NCI-H69 (cell line): ENCODE data around the gene EIF5AL1.
"Not testable (repeated sequence)": the region's sequence is repeated elsewhere in the genome, so short reads cannot be mapped to it uniquely, and the experiment has no call there.

Experiments used
- DNase-seq: peaks from one replicate; lab custom pipeline; 2025; lab: John Stamatoyannopoulos, UW

EIF5AL1 gene

DNA sequence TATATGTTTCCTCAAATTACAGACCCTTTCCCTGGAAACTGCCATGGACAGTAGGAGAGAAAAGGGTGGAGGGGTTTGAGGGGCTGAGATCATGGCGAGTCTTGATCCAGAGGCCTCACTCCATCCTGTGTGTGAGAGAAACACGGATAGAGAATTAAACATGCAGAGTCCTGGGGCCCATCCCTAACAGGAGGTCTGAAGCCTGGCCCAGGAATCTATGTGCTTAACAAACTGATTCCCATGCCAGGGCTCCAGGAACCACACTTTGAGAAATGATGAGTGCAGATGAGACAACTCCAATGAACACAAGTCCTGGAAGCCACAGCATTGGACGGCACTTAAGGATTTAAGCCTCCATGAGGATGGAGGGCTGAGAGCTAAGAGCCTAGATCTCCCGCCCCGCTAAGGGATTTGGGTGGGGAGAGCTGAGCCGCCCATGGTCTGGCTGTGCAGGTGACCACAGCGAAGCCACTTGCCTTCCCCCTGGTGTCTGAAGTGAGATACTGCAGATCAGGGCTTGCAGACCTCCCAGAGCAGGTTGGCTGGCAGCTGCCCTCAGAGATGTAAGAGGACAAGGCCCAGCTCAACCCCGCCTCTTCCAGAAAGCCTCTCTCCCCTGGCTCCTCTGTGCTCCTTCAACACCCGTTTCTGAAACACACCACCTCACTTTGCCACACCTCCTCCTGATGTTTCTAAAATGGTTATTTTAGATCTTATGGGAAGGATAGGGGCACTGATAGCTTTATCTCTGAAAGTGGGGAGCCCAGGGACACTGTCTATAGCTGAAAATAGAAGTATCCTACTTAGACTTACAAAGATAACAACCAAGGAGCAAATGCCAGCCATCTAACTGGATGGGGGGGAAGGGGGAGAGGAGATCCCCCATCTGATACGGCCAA lies 24.8 kb upstream of the EIF5AL1 start:
- DNase-seq: peak; percentile 61

DNA sequence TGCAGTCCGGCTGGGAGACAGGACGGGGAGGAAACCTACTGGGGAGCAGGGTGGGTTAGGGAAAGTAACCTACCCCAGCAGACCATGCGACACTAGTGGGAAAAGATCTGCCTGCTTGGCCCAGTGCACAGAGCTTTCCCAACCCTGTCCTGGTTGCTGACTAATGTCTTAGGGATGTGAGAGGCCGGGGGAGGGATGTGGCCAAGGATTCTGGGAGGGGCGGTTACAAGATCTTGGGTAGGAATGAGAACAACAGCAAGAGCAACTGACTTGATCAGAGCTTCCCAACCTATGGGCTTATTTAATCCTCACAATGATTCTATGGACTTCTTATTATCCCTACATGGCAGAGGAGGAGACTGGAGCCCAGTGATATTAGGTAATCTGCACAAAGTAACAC lies 24.0 kb upstream of the EIF5AL1 start:
- no peak for DNase-seq

DNA sequence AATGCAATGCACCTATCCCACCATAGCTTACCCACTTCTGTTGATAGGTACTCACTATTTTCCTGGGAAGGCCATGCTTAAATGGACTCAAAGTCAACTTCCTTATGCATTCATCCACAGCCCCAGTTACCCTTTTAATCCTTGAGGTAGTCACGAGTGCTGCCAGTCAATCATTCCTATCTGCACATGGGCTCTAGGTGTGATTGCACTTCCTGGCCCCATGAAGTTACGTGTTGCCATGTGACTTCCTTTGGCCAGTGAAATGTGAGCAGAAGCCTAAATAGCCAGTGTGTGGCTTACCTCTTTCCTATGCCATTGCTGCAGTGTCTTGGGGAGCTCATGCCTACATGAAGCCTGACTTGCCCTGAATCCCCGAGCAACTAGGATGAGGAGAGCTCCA lies 23.5 kb upstream of the EIF5AL1 start:
- DNase-seq: no peak

DNA sequence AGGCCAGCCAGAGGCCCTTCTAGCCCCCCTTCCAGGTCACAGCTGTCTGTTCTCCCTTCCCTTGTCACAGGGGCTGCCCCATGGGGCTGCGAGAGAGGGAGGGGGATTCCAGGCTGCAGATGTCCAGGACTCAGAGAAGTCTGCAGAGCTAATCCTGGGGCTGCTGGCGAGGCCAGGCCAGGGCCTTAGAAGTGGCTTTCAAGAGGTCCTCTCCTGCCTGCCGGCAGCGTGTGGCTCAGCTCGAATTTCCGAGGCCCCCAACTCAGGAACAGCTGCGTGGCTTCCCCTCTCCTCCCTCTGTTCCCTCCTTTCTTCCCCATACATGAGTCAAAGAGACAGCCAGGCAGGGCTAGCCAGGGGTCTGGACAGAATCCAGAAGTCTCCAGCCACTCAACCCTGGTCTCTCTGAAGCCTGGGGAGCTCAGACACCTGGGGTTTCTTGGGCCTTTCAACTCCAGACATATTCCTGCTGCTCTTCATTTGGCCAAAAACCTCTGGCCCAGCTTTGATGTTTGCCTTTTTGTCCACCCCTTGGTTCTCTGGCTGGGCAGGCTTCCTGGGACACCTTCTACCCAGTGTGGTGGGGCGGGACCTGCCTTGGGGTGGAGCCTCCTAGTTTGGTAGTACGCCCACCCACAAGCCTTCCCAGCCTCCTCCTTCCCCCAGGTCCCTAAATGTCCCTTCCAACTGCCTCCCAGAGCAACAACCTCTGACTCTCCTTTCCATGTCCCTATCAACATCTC lies 21.8 kb upstream of the EIF5AL1 start:
- no peak for DNase-seq

DNA sequence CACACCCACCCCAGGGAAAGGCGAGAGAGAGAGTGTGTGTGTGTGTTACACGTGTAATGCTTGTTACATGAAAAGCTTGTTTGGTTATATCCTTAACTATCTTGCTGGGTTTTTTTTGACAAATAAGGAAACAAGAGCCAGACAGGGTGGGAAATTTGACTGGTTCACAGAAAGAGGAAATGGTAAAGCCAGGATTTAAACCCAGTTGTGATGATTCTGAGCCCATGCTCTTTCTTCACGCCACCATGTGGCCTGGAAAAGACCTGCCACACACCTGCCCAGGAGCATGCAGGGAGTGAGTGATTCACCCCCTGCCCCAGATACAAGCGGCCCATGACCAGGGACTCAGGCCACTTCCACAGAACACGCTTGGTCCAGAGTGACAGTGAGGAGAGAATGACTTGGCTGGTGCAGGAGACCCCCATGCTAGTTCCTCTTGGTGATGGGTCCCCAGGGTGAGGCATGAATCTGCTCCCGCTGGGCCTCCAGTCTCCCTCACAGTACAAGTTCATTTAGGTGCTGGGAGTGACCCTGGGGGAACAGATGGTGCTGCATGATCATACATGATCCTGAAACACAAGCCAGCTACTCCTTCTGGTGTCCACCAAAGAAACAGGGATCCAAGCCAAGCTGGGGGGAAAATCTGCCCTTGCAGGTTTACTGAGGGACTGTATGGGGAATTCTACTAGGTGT lies 21.0 kb upstream of the EIF5AL1 start:
- DNase-seq: no peak

DNA sequence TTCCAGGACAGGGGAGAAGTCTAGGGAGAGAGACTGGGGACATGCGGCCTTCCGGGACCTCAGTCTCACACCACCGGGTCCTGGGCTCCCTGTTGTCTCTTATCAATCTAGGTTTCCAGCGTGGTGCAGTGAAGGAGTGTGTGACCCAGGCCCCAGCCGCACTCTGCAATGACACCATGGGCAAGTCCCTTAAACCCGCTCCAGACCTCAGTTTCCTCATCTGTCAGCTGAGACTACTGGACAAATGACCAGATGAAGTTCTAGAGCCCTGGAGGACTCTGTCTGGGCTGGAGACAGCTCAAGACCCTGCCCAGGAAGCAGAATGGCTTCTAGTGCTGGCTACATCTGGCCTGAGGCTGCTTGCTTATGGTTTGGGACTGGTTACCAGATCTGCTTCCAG lies 20.1 kb upstream of the EIF5AL1 start:
- no peak for DNase-seq

DNA sequence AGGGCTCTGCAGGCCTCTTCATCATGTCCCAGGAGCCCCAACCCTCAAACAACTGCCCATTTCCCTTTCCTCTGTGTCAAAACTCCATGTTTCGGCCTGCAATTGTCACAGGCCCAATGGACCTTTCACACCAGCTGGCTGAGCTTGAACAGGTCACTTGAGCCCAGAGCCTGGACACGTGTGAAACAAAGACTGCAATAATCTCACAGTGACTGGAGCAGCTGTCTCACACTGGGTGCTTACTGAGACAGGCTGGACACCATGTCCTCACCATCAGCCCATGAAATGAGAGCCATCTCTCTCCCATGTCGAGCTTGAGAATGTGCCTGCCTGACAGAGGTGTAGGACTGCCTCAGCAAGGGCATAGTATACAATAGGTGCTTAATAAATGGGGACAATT lies 19.5 kb upstream of the EIF5AL1 start:
- no peak for DNase-seq

DNA sequence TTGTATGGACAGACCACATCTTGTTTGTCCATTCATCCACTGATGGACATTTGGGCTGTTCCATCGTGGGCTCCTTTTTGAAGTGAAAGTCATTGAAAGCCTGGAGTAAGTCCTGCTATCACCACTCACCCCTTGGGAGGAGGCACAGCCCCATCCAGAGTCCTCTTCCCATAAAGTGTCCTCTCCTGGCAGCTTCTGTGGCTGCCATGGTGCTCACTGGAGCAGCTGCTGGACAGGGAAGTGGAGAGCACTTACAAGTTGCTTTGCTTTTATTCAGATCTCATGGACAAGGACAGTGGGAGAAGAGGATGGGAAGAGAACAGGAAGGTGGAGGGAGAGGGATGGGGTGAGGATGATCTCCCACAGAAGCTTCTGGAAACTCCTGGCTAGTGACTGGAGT lies 18.5 kb upstream of the EIF5AL1 start:
- DNase-seq: no peak

DNA sequence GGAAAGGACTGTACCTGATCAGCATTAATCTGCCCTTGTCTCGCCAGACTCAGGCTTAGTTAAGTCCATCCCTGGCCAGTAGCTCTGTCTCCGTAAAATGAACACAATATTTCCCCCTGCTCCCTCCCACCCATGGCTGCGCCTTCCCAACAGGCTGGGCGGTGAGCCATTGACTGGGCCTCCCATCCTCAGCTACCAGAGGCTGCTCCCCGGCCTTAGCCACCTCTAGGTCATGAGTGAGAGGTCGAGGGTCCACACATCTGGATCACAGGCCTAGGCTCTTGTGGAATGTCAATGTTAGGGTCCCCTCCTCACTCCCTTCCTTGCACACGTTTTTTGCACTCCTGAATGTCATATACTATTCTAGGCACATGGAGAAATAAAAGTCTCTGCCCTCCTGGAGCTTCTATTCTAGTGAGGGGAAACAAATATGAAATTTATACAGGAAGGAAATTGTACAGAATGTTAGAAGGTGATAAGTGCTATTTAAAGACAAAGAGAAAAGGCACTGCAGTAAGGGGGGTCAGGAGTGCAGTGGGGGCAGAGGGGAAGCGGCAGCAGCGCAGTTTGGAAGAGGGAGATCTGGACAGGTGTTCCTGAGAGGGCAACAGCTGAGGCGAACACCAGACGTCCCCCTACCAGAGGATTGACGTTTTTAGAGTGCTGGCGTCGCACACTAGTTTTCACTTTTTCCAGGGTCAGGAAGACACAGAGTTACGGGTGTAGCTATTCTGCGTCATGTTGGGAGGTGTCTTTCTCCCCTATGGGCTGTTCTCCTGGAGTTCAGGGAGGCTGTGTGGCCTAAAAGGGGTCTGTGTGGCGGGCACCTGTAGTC lies 17.2 kb upstream of the EIF5AL1 start:
- DNase-seq: no peak

DNA sequence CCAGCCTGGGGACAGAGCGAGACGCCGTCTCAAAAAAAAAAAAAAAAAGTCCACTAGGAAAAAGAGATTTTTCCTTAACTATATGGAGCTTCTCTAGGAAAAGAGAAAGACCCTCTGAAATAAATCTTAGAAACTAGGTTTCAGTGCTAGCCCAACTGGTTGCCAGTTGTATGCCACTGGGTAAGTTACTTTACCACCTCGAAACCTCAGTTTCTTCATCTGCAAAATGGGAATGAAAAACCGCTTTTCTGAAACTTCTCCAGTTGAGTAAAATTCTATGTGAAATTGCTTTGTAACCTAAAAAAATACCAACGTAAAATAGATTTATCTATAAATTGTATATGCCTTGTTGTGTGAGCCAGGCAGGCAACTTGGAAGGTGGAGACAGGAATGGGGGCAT lies 16.5 kb upstream of the EIF5AL1 start:
- DNase-seq: no peak

DNA sequence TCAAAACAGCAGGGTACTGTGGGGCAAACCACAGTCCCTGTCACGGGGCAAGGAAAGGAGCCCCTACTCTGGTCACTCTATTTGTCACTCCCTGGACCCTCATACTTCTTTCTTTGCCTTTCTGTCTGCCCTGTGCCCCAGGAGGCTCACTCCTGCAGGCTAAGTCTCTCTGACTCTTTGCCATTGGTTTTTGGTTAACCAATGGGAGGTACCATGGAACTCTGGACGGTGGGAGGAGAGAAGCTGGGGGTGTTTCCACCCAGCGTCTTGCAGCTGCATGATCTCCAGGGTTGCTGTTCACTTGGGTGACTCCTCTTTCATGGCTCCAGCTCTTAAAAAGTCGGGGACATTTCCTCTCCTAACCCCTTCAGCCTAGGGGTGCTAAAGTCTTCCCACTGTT lies 15.4 kb upstream of the EIF5AL1 start:
- no peak for DNase-seq

DNA sequence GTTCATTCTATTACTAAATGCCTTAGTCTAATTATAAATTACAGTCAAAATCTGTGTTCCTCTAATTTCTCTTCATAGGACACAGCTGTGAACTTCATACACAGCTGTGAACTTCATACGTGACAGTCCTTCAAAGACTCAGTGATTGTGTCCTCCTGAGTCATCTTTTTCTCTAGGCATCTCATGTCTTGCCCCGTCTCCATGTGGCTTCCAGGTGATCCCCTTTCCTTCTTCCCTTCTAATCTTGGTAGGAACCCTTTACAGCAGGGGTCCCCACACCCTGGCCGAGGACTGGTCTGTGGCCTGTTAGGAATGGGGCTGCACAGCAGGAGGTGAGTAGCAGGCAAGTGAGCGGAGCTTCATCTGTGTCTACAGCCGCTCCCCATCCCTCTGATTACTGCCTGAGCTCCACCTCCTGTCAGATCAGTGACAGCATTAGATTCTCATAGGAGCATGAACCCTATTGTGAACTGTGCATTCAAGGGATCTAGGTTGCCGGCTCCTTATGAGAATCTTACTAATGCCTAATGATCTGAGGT lies 14.0 kb upstream of the EIF5AL1 start:
- no peak for DNase-seq

DNA sequence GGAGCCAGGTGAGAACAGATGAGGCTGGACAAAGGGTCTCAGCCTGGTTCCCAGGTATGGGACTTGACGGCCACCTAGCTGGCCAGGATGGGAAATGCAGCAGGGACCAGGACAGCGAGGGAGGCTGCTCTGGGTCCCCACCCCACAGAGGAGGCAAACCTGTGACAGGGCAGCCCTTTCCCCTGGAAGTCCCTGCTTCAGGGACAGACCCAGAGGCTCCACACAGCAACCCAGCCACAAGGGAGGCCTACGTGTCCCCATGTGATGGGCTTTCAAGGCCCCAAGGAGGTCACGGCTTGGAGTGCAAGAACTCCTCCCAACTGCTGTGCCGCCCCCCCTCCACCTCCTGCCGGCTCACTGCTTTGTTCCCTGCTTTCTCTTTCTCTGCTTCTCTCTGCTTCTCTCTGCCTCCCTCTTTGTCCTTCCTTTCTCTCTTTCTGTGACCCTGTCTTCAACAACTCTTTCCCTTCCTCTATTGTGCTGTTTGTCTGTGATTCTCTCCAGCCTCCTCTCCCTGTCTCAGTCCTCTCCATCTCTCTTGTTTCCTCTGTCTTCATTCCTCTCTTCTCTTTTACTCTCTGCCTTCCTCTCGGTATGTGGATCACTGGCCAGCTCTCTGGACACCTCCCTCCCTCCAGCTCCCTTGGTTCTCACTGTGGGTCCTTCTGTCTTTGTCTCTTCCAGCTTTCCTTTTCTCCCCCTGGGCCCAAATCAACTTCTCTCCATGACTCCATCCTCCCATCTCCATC lies 9.6 kb upstream of the EIF5AL1 start:
- peak; percentile 55 for DNase-seq

DNA sequence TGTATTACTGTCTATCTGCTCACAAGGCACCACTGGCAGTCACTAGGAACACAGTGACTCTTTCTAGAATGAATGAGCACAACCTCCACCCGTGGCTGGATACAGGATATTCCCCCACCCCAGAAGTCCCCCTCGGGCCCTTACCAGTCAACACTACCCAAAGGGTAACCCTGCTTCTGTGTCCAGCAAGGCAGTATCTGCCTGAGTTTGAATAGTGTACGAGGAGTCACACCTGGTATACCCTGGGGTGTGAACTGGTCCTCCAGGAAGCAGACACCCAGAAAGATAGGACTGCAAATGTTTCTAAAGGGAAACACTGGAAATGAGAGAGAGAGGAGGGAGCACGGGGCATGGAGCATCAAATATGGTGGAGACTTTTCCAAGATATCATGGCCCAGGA lies 8.5 kb upstream of the EIF5AL1 start:
- not testable (repeated sequence) for DNase-seq

DNA sequence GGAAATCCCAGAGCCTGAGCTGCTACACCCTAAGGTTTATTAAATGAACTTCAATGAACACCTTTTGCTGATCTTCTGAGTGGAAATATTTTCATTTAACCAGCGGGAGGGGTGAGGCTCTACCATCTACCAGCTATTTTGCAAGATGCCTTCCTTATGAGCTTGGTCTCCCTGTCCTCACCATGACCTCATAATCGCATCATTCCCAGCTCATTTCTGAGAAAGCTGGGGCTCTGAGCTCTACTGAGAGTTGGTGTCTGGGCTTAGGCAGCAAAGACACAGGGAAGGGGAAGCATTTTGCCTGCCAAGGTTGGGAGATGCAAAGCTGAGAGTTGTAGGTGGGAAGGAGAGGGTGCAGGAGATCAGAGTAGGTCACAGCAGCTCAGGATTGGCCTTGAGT lies 7.8 kb upstream of the EIF5AL1 start:
- not testable (repeated sequence) for DNase-seq

DNA sequence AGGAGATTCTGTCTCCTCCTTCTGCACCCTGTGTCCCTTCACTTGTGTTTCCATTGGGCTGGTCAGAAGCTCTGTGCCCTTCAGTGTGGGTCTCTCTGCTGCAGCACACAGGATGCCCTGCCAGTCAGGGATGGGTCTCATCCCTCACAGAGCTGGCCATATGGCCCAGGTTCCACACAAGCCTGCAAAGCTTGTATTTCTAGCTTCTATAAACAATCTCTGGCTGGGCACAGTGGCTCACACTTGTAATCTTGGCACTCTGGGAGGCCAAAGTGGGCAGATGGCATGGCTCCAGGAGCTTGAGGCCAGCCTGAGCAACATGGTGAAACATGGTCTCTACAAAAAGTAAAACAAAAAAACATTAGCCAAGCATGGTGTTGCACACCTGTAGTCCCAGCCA lies 7.0 kb upstream of the EIF5AL1 start:
- peak; percentile 59 for DNase-seq

DNA sequence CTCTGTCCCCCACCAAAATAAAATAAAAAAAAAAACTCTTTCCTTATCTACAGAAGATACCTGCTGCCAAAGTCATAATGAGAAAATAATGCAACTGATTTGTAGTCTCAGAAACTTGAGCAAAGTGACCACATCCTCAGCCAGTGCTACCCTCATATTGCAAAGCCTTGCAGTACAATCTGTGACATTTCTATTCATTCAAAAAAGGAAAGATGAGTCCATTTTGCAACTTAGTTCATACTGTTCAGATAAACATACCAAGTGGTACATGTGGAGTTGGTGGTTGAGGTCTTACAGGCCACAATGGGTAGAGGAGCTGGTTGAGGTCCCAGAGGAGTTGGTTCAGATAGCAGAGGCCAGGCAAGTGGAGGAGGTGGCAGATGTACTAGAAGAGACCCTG lies 6.5 kb upstream of the EIF5AL1 start:
- no peak for DNase-seq

DNA sequence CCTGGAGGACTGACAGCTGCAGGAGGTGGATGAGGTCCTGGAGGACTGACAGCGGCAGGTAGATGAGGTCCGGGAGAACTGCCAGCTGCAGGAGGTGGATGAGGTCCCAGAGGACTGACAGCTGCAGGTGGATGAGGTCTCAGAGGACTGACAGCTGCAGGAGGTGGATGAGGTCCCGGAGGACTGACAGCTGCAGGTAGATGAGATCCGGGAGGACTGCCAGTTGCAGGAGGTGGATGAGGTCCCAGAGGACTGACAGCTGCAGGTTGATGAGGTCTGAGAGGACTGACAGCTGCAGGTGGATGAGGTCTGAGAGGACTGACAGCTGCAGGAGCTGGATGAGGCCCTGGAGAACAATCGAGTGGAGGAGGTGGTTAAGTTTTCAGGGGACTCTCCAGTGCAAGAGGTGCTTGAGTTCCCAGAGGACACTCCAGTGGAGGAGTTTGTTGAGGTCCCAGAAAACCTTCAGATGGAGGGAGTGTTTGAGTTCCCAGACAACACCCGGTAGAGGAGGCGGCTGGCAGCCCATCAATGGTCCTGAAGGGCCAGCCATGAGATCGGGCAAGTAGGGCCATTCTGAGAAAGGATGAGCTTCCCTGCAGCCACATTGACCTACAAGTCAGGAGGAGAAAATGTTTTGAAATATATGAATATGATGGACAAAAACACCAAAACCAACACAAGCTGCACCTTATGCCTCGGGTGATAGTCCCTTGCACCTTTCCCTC lies 4.7 kb upstream of the EIF5AL1 start:
- DNase-seq: no peak

DNA sequence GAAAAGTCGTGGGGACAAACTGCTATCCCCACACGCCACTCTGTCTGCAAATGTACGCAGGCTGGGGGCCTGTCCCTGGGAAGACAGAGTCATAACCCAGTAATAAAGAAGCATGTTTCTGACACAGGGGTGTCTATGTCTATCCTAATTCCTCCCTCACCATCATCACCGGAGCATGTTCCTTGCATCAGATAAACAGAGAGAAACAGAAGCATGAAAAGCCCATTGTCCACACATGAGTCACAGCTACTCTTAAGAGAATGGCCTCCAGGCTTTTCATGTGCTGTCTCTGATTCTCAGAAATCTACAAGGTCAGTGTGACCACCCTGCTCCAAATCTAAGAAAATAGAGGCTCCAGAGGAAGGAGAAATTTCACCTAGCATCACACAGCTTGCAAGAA lies 4.1 kb upstream of the EIF5AL1 start:
- not testable (repeated sequence) for DNase-seq

DNA sequence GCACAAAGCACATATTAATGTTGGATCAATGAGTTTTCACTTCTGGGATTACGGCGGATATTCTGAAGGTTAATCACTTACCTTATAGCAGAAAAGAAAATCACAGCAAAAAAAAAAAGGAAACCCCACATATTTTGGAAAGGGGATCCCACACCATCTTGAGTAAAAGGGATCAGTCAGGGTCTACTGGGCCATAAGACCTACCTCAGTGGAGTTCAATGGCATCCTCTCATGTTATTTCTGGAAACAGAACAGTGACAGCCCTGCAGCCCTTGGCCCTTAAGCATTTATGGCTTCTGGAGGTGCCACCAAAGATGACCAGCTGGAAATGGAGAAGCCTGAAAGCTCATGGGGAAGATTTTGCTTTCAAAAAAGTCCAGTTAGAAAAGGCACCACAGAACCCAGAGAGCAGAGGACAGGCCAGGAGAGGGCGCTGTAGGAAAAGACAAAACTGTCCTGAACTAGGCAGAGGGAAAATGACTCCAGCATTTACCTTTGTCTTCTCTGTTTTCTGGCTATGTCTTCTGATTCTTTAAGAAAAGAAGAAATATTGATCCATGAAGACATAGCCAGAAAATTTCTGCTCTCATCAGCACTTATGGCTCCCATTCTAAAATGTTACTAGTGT lies 2.9 kb upstream of the EIF5AL1 start:
- DNase-seq: not testable (repeated sequence)
